ENCODE data around the gene LRRC4.
A peak's percentile ranks its signal among the peaks of the same experiment; 100 is the strongest.

The LRRC4 gene

GRCh38 chr7:128030654-128031611 lies at the start of gene LRRC4:
Gene LRRC4 (minus strand): TSS chr7:128031437. CDS start chr7:128030640, 797 bp downstream.
- no peak for TF ChIP-seq CTCF (IDR thresholded peaks at IDR 0.05; ENCODE audit: low read depth, low read length)
- H3K4me3 ChIP-seq (replicated peaks in 1 of 2; ENCODE audit: low read depth in 2 of 2, low read length in 2 of 2), result peak within 1 kb of the TSS; percentile 37 to 42
- peak in 1 of 2 donors; percentile 35 for DNase-seq (ENCODE audit: low read depth in 2 of 2)

DNA sequence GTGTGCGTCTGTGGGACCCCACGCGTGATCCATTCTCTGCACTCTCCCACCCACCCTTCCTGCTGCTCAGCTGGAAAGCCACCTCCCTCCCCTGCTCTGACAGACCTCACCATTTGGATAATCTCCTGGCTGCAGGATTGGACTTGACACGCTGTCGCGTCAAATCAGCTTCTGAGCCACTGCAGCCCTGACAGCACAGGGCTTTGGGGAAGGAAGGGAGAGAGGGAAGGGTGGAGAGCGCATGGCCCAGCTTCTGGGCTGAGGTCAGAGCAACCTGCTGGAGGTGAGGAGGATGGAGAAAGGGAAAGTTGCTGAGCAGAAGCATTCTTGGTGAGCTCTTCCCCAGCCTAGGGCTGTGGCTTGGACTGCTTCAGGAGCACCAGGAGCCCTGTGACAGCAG lies 48.9 kb upstream of the LRRC4 start:
- TF ChIP-seq CTCF (IDR thresholded peaks at IDR 0.05; ENCODE audit: low read depth, low read length), result no peak
- DNase-seq (ENCODE audit: low read depth in 2 of 2), result no peak
- no peak overlapping the region for H3K4me3 ChIP-seq (replicated peaks in 1 of 2; ENCODE audit: low read depth in 2 of 2, low read length in 2 of 2)

- no peak overlapping the region for H3K4me3 ChIP-seq (replicated peaks in 1 of 2; ENCODE audit: low read depth in 2 of 2, low read length in 2 of 2)
- TF ChIP-seq CTCF (IDR thresholded peaks at IDR 0.05; ENCODE audit: low read depth, low read length), result no peak
- DNase-seq (ENCODE audit: low read depth in 2 of 2), result no peak
Measured at GRCh38 chr7:128078309-128078708, 47.1 kb upstream of the LRRC4 start.

GRCh38 chr7:128076796-128077271 lies 45.6 kb upstream of the LRRC4 start:
- no peak overlapping the region for H3K4me3 ChIP-seq (replicated peaks in 1 of 2; ENCODE audit: low read depth in 2 of 2, low read length in 2 of 2)
- TF ChIP-seq CTCF (IDR thresholded peaks at IDR 0.05; ENCODE audit: low read depth, low read length), result no peak
- peak in 1 of 2 donors; percentile 48 for DNase-seq (ENCODE audit: low read depth in 2 of 2)

DNA sequence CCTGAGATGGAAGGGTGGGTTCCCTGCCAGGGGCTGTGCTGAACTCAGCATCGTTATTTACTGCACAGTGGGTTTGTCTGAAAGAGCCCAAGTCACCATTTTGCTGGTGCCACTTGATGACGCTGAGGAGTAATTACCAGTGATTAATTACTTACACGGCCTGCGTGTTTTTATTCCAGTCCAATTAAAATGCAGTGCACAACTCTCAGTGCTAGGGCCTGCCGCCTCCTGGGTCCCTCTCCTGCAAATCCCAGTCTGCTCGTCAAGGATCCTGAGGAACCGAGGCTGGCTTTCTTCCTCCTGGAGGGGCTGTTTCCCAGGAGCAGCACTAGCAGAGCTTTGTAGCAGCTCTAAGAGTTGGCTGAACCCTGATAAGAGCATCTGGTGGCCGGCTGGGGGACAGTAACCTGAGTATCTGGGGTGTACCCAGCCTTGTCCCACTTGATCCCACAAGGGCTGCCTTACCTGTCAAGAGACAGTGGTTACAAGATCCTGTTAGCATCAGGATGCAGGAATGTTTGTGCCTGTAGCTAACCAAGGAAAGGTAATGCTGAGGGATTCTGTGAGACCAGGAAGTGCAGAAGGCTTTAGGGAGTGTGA lies 45.1 kb upstream of the LRRC4 start:
- TF ChIP-seq CTCF (IDR thresholded peaks at IDR 0.05; ENCODE audit: low read depth, low read length), result no peak
- DNase-seq (ENCODE audit: low read depth in 2 of 2), result no peak
- H3K4me3 ChIP-seq (replicated peaks in 1 of 2; ENCODE audit: low read depth in 2 of 2, low read length in 2 of 2), result no peak overlapping the region

- TF ChIP-seq CTCF (IDR thresholded peaks at IDR 0.05; ENCODE audit: low read depth, low read length), result no peak
- DNase-seq (ENCODE audit: low read depth in 2 of 2), result no peak
- H3K4me3 ChIP-seq (replicated peaks in 1 of 2; ENCODE audit: low read depth in 2 of 2, low read length in 2 of 2), result no peak overlapping the region
Measured at GRCh38 chr7:128075242-128076095, 44.2 kb upstream of the LRRC4 start.
